ENCODE measurements around the gene CNTN6.

CNTN6 gene

GRCh38 chr3:1197051-1197450, 104.2 kb downstream of the CNTN6 start:
- Histone ChIP-seq H2AFZ (ENCODE audit: low read depth) (no peak overlapping the region), H3K9ac (no peak overlapping the region), H3K36me3 (ENCODE audit: insufficient read depth) (no peaks in the 10 kb centered on the region), H3K27me3 (ENCODE audit: insufficient read depth, low read depth) (no peaks in the 10 kb centered on the region), H3K27ac (no peak overlapping the region), H4K20me1 (ENCODE audit: insufficient read depth) (no peaks in the 10 kb centered on the region), H3K79me2 (ENCODE audit: insufficient read depth, low read depth) (no peaks in the 10 kb centered on the region), H3K4me3 (IDR thresholded peaks at IDR 0.05; ENCODE audit: insufficient read depth, low read depth, low read length) (no peak overlapping the region), H3K4me2 (no peak overlapping the region), H3K4me1 (ENCODE audit: low read depth, poor library complexity, severe bottlenecking) (no peaks in the 10 kb centered on the region)
- TF ChIP-seq CTCF (conservative IDR thresholded peaks at IDR 0.05; ENCODE audit: low read depth, low read length), result no peak

DNA sequence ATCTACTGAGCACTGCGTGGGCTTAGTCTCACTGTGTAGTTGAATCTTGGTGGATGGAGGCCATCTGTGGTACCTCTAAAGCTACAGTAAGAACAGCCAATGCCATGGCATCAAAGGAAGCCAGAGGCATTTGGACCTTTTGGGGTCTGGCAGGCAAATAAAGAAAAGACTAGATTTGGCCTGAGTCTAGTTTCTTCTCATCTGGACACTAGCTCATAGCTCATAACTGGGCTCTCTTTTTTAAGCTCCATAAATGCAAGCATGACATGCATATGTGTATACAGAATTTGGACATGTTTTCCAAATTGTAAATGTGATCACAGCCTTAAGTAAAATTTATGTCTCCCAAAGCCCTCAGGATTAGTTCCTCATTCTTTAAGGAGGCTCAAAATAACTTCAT, 107.5 kb downstream of the CNTN6 start:
- TF ChIP-seq CTCF (conservative IDR thresholded peaks at IDR 0.05; ENCODE audit: low read depth, low read length), result no peak
- Histone ChIP-seq H3K4me3 (IDR thresholded peaks at IDR 0.05; ENCODE audit: insufficient read depth, low read depth, low read length) (no peak overlapping the region), H3K27me3 (ENCODE audit: insufficient read depth, low read depth) (no peaks in the 10 kb centered on the region), H3K4me2 (no peak overlapping the region), H3K4me1 (ENCODE audit: low read depth, poor library complexity, severe bottlenecking) (no peaks in the 10 kb centered on the region), H4K20me1 (ENCODE audit: insufficient read depth) (no peaks in the 10 kb centered on the region), H3K79me2 (ENCODE audit: insufficient read depth, low read depth) (no peaks in the 10 kb centered on the region), H3K36me3 (ENCODE audit: insufficient read depth) (no peaks in the 10 kb centered on the region), H3K27ac (no peak overlapping the region), H2AFZ (ENCODE audit: low read depth) (no peak overlapping the region), H3K9ac (no peak overlapping the region)

GRCh38 chr3:1207904-1208303, 115.1 kb downstream of the CNTN6 start:
- no peaks in the 10 kb centered on the region for H3K79me2 ChIP-seq (ENCODE audit: insufficient read depth, low read depth)
- H2AFZ ChIP-seq (ENCODE audit: low read depth), result no peak overlapping the region
- no peaks in the 10 kb centered on the region for H3K36me3 ChIP-seq (ENCODE audit: insufficient read depth)
- no peaks in the 10 kb centered on the region for H4K20me1 ChIP-seq (ENCODE audit: insufficient read depth)
- H3K27ac ChIP-seq, result no peak overlapping the region
- TF ChIP-seq CTCF (conservative IDR thresholded peaks at IDR 0.05; ENCODE audit: low read depth, low read length), result no peak
- H3K4me2 ChIP-seq, result no peak overlapping the region
- no peaks in the 10 kb centered on the region for H3K4me1 ChIP-seq (ENCODE audit: low read depth, poor library complexity, severe bottlenecking)
- no peaks in the 10 kb centered on the region for H3K27me3 ChIP-seq (ENCODE audit: insufficient read depth, low read depth)
- no peak overlapping the region for H3K9ac ChIP-seq
- H3K4me3 ChIP-seq (IDR thresholded peaks at IDR 0.05; ENCODE audit: insufficient read depth, low read depth, low read length), result no peak overlapping the region

- Histone ChIP-seq H2AFZ (ENCODE audit: low read depth) (no peak overlapping the region), H4K20me1 (ENCODE audit: insufficient read depth) (no peaks in the 10 kb centered on the region), H3K4me1 (ENCODE audit: low read depth, poor library complexity, severe bottlenecking) (no peaks in the 10 kb centered on the region), H3K4me3 (IDR thresholded peaks at IDR 0.05; ENCODE audit: insufficient read depth, low read depth, low read length) (no peak overlapping the region), H3K9ac (no peak overlapping the region), H3K27ac (no peak overlapping the region), H3K36me3 (ENCODE audit: insufficient read depth) (no peaks in the 10 kb centered on the region), H3K79me2 (ENCODE audit: insufficient read depth, low read depth) (no peaks in the 10 kb centered on the region), H3K4me2 (no peak overlapping the region), H3K27me3 (ENCODE audit: insufficient read depth, low read depth) (no peaks in the 10 kb centered on the region)
- TF ChIP-seq CTCF (conservative IDR thresholded peaks at IDR 0.05; ENCODE audit: low read depth, low read length), result no peak
Measured at GRCh38 chr3:1214933-1215332, 122.1 kb downstream of the CNTN6 start.

DNA sequence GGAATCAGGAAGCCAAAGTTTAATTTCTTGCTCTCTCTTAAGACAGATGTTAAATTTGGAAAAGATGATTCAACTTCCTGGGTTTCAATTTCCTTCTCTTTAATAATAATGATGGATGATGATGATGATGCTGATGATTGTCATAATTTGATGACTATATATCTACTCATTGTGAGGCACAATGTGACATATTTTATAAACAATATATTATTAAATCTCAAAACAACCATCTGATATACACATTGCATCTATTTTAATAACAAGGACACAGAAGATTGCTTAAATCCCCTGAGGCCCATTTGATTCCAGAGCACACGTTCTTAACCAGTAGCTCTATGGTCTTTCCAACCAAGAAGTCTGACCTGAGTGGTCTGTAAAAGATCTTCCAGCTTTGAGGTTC, 124.0 kb downstream of the CNTN6 start:
- Histone ChIP-seq H3K27me3 (ENCODE audit: insufficient read depth, low read depth) (no peaks in the 10 kb centered on the region), H3K4me1 (ENCODE audit: low read depth, poor library complexity, severe bottlenecking) (no peaks in the 10 kb centered on the region), H2AFZ (ENCODE audit: low read depth) (no peak overlapping the region), H3K36me3 (ENCODE audit: insufficient read depth) (no peaks in the 10 kb centered on the region), H3K4me2 (no peak overlapping the region), H3K27ac (no peak overlapping the region), H3K9ac (no peak overlapping the region), H3K79me2 (ENCODE audit: insufficient read depth, low read depth) (no peaks in the 10 kb centered on the region), H3K4me3 (IDR thresholded peaks at IDR 0.05; ENCODE audit: insufficient read depth, low read depth, low read length) (no peak overlapping the region), H4K20me1 (ENCODE audit: insufficient read depth) (no peaks in the 10 kb centered on the region)
- TF ChIP-seq CTCF (conservative IDR thresholded peaks at IDR 0.05; ENCODE audit: low read depth, low read length), result no peak

Data from KMS-11 (cell line).